GM12878 (cell line): ENCODE results near the gene PRSS12. TPM values are rescaled to one million over a fixed set of nuclear protein-coding genes. Genes with fewer than 3 reads are reported as not detected.
A peak's percentile ranks its signal among the peaks of the same experiment; 100 is the strongest.

Experiments
- ATF2 ChIP-seq: IDR thresholded peaks from 2 replicates; pipeline ENCODE4 v1.6.1; 2012; ENCODE audit warnings: low read length, inconsistent platforms
- E2F4 ChIP-seq: IDR thresholded peaks from 2 replicates; pipeline ENCODE4 v1.6.1; 2012; ENCODE audit warnings: low read depth, low read length, improper control_type of control experiment
- EED ChIP-seq: sonication (generic); IDR thresholded peaks from 2 replicates; pipeline ENCODE4 v1.6.1; 2016; ENCODE audit warnings: antibody characterized with exemption, low read depth
- HDAC6 ChIP-seq: fragments of 200-600 bp; sonication (generic); IDR thresholded peaks from one replicate; pipeline ENCODE4 v1.8.0; 2017; ENCODE audit warnings: antibody characterized with exemption; ENCODE audit not compliant: unreplicated experiment
- HDGF ChIP-seq: fragments of 450-650 bp; IDR thresholded peaks from 2 replicates; pipeline ENCODE4 v1.6.1; 2016; ENCODE audit warnings: antibody characterized with exemption
- KDM1A ChIP-seq: fragments of 200-600 bp; sonication (generic); IDR thresholded peaks from 2 replicates; pipeline ENCODE4 v1.6.1; 2016; ENCODE audit warnings: borderline replicate concordance
- MAX ChIP-seq: IDR thresholded peaks from 2 replicates; pipeline ENCODE4 v1.6.1; 2012; ENCODE audit warnings: low read depth, low read length, improper control_type of control experiment
- MEF2B ChIP-seq: fragments of 450-650 bp; IDR thresholded peaks from 2 replicates; pipeline ENCODE4 v1.6.1; 2018; ENCODE audit warnings: mild to moderate bottlenecking, moderate library complexity; ENCODE audit not compliant: partially characterized antibody, poor library complexity, severe bottlenecking
- PAX8 ChIP-seq: fragments of 450-650 bp; IDR thresholded peaks from 2 replicates; pipeline ENCODE4 v1.6.1; 2017; ENCODE audit warnings: mild to moderate bottlenecking, moderate library complexity
- PML ChIP-seq: IDR thresholded peaks from 2 replicates; pipeline ENCODE4 v1.6.1; 2012; ENCODE audit warnings: low read length, inconsistent platforms
- SIN3A ChIP-seq: IDR thresholded peaks from 2 replicates; pipeline ENCODE4 v1.6.1; 2012; ENCODE audit warnings: low read depth, low read length, improper control_type of control experiment
- SMAD5 ChIP-seq: IDR thresholded peaks from 2 replicates; pipeline ENCODE4 v1.6.1; 2016; ENCODE audit warnings: antibody characterized with exemption, low read depth
- TAF1 ChIP-seq: IDR thresholded peaks from 2 replicates; pipeline ENCODE4 v1.6.1; 2011; ENCODE audit warnings: mild to moderate bottlenecking, low read depth, low read length, borderline replicate concordance
- polyA plus RNA-seq, 11 experiments: library from polyadenylated mRNA; depleted of rRNA in 4 of 11; unstranded in 6 of 11; stranded (reverse) in 5 of 11; fragments of >200 nt; fragmentation: Nextera tagmentation in 4 of 11; fragmentation: Illumina TruSeq in 1 of 11; extraction: Ambion mirVana in 4 of 11; extraction: Trizol in 1 of 11; gene quantifications; 1 replicate in 1 of 11; 2 replicates in 10 of 11; pipeline versions ENCODE4 v1.2.1 to v1.2.3, GENCODE V29; 2011 to 2016; ENCODE audit warnings: inconsistent platforms in 2 of 11, missing spikeins in 2 of 11, low read depth in 1 of 11
- total RNA-seq, 4 experiments: library from RNA; depleted of rRNA in 3 of 4; stranded (reverse); fragments of >200 nt in 3 of 4; fragmentation: Illumina TruSeq in 1 of 4; extraction: Trizol in 1 of 4; gene quantifications; 2 replicates each; pipeline versions ENCODE4 v1.2.1 to v1.2.3, GENCODE V29; 2013 to 2021
- TF ChIP-seq, protein P1 (sequence below): IDR thresholded peaks from 2 replicates; pipeline ENCODE4 v1.6.1; 2011; ENCODE audit warnings: borderline replicate concordance, low read depth, mild to moderate bottlenecking, moderate library complexity, mixed read lengths, low read length; ENCODE audit not compliant: insufficient read depth; ENCODE audit errors: extremely low read length
- TF ChIP-seq, protein P2 (sequence below): fragments of 150-350 bp; IDR thresholded peaks from 2 replicates; pipeline ENCODE4 v1.6.1; 2016; ENCODE audit warnings: low read depth, low read length
- TF ChIP-seq, protein P3 (sequence below): fragments of 450-650 bp; IDR thresholded peaks from 2 replicates; pipeline ENCODE4 v1.6.1; 2017; ENCODE audit warnings: mild to moderate bottlenecking
- TF ChIP-seq, protein P4 (sequence below): fragments of 450-650 bp; IDR thresholded peaks from 2 replicates; pipeline ENCODE4 v1.6.1; 2014; ENCODE audit warnings: mild to moderate bottlenecking
- TF ChIP-seq, protein P5 (sequence below): IDR thresholded peaks from 2 replicates; pipeline ENCODE4 v1.6.1; 2011; ENCODE audit warnings: low read depth, mild to moderate bottlenecking, low read length, moderate library complexity, borderline replicate concordance; ENCODE audit errors: extremely low read depth

PRSS12 gene
- total and polyA plus RNA-seq, 10 of the 15 experiments (the other 5 are each of a cell fraction or from before 2014, with no cell fraction given) = 0.04 to 0.34 (median 0.11) TPM; not detected in 2

- TF ChIP-seq, protein P1, sequence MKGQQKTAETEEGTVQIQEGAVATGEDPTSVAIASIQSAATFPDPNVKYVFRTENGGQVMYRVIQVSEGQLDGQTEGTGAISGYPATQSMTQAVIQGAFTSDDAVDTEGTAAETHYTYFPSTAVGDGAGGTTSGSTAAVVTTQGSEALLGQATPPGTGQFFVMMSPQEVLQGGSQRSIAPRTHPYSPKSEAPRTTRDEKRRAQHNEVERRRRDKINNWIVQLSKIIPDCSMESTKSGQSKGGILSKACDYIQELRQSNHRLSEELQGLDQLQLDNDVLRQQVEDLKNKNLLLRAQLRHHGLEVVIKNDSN = peak; percentile 69
- peak; percentile 79; the same call in 1 of the 2 replicates for TF ChIP-seq HDGF
- TF ChIP-seq, protein P2, sequence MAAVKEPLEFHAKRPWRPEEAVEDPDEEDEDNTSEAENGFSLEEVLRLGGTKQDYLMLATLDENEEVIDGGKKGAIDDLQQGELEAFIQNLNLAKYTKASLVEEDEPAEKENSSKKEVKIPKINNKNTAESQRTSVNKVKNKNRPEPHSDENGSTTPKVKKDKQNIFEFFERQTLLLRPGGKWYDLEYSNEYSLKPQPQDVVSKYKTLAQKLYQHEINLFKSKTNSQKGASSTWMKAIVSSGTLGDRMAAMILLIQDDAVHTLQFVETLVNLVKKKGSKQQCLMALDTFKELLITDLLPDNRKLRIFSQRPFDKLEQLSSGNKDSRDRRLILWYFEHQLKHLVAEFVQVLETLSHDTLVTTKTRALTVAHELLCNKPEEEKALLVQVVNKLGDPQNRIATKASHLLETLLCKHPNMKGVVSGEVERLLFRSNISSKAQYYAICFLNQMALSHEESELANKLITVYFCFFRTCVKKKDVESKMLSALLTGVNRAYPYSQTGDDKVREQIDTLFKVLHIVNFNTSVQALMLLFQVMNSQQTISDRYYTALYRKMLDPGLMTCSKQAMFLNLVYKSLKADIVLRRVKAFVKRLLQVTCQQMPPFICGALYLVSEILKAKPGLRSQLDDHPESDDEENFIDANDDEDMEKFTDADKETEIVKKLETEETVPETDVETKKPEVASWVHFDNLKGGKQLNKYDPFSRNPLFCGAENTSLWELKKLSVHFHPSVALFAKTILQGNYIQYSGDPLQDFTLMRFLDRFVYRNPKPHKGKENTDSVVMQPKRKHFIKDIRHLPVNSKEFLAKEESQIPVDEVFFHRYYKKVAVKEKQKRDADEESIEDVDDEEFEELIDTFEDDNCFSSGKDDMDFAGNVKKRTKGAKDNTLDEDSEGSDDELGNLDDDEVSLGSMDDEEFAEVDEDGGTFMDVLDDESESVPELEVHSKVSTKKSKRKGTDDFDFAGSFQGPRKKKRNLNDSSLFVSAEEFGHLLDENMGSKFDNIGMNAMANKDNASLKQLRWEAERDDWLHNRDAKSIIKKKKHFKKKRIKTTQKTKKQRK = no peak
- TF ChIP-seq ATF2 = peak; percentile 56
- peak; percentile 76; the same call in 1 of the 2 replicates for TF ChIP-seq SIN3A
- TF ChIP-seq, protein P3, sequence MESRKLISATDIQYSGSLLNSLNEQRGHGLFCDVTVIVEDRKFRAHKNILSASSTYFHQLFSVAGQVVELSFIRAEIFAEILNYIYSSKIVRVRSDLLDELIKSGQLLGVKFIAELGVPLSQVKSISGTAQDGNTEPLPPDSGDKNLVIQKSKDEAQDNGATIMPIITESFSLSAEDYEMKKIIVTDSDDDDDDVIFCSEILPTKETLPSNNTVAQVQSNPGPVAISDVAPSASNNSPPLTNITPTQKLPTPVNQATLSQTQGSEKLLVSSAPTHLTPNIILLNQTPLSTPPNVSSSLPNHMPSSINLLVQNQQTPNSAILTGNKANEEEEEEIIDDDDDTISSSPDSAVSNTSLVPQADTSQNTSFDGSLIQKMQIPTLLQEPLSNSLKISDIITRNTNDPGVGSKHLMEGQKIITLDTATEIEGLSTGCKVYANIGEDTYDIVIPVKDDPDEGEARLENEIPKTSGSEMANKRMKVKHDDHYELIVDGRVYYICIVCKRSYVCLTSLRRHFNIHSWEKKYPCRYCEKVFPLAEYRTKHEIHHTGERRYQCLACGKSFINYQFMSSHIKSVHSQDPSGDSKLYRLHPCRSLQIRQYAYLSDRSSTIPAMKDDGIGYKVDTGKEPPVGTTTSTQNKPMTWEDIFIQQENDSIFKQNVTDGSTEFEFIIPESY = no peak
- TF ChIP-seq KDM1A = no peak
- TF ChIP-seq, protein P4, sequence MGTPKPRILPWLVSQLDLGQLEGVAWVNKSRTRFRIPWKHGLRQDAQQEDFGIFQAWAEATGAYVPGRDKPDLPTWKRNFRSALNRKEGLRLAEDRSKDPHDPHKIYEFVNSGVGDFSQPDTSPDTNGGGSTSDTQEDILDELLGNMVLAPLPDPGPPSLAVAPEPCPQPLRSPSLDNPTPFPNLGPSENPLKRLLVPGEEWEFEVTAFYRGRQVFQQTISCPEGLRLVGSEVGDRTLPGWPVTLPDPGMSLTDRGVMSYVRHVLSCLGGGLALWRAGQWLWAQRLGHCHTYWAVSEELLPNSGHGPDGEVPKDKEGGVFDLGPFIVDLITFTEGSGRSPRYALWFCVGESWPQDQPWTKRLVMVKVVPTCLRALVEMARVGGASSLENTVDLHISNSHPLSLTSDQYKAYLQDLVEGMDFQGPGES = no peak
- TF ChIP-seq SMAD5 = peak; percentile 97
- TF ChIP-seq MEF2B = peak; percentile 10
- peak; percentile 99 for TF ChIP-seq PML
- TF ChIP-seq TAF1 = peak; percentile 96
- no peak for TF ChIP-seq E2F4
- no peak for TF ChIP-seq EED
- peak; percentile 53 for TF ChIP-seq HDAC6
- no peak for TF ChIP-seq PAX8
- TF ChIP-seq MAX = peak; percentile 48; the same call in 1 of the 2 replicates
- TF ChIP-seq, protein P5, sequence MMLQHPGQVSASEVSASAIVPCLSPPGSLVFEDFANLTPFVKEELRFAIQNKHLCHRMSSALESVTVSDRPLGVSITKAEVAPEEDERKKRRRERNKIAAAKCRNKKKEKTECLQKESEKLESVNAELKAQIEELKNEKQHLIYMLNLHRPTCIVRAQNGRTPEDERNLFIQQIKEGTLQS = 0 out of 2 replicates have a peak, but pooled peaks have one; percentile 21
Observed at GRCh38 chr4:118278473-118279274, 74.1 kb downstream of the PRSS12 start (continued).
